Measurements from ENCODE around the gene CAMK2D.

- TF ChIP-seq POLR2A (IDR thresholded peaks at IDR 0.05), result no peak
- no peak for TF ChIP-seq CTCF (IDR thresholded peaks at IDR 0.05 in 8 of 11, conservative IDR thresholded peaks at IDR 0.05 in 3 of 11)
- no peak for TF ChIP-seq POLR2AphosphoS5 (IDR thresholded peaks at IDR 0.05)
Measured at GRCh38 chr4:113480109-113480508, 281.4 kb downstream of the CAMK2D start.
